GM21723 (cell line): ENCODE measurements around the gene HOXB6.

ENCODE experiments used
- ATAC-seq: cut with Tn5 transposase; IDR thresholded peaks from one replicate; pipeline ENCODE4 v1.9.1; 2021; ENCODE audit warnings: mild to moderate bottlenecking, moderate library complexity; ENCODE audit not compliant: unreplicated experiment

Gene HOXB6

GRCh38 chr17:48583708-48584222 lies 21.0 kb downstream of the HOXB6 start:
- ATAC-seq = no peak

DNA sequence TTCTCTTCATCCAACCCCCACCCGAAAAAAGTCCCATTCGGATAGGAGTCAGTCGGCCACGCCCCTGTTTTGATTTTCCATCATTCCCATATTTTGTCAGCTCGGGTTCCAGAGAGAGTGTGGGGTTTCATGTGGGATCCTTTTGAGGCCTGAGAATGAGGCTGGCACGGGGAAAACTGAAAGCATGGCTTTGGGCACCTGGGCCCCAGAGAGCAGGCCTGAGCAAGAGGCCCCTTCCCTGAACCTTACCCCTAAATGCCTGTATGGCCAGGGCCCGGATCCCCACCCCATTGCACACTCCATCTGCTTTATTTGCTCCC lies 22.1 kb downstream of the HOXB6 start:
- no peak for ATAC-seq

- no peak for ATAC-seq
Measured at GRCh38 chr17:48579760-48580554, 24.8 kb downstream of the HOXB6 start.

- ATAC-seq = no peak
Measured at GRCh38 chr17:48579471-48579759, 25.4 kb downstream of the HOXB6 start.

GRCh38 chr17:48578616-48579470 lies 25.9 kb downstream of the HOXB6 start:
- ATAC-seq = no peak

GRCh38 chr17:48577946-48578615 lies 26.7 kb downstream of the HOXB6 start, which contains the start of gene HOXB4:
Gene HOXB4 (minus strand): TSS chr17:48578350. CDS start chr17:48578319, 31 bp downstream.
- no peak for ATAC-seq

- no peak for ATAC-seq
Measured at GRCh38 chr17:48577330-48577945, 27.3 kb downstream of the HOXB6 start.

DNA sequence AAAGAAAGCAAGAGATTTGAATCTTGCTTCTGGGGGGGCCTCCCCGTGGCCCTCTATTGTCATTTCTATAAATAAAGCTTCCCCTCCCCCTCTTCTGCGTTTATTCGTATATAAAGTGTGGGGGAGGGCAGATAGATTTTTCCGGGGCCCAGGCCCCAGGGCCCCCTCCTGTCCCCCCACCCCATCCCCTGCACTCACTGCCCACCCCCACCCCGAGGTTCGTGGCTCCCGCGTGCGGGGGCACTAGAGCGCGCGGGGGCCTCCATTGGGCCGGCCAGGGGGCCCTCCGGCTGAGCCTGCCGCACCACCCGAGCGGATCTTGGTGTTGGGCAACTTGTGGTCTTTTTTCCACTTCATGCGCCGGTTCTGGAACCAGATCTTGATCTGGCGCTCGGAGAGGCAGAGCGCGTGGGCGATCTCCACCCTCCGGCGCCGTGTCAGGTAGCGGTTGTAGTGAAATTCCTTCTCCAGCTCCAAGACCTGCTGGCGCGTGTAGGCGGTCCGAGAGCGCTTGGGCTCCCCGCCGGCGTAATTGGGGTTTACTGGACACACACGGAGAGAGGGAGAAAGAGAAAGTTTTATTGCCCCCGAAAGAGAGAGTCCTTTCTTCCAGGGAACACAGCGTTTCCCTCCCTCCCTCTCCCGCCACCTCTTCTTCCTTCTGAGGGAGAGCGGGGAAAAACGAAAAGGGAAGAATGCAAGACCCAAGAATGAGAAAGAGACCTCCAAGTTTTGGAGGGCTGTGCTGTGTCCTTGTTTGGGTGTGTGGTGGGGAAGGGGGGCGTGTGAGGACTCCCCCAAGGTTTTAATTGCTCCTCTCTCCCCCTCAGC lies 28.1 kb downstream of the HOXB6 start:
- ATAC-seq = no peak

DNA sequence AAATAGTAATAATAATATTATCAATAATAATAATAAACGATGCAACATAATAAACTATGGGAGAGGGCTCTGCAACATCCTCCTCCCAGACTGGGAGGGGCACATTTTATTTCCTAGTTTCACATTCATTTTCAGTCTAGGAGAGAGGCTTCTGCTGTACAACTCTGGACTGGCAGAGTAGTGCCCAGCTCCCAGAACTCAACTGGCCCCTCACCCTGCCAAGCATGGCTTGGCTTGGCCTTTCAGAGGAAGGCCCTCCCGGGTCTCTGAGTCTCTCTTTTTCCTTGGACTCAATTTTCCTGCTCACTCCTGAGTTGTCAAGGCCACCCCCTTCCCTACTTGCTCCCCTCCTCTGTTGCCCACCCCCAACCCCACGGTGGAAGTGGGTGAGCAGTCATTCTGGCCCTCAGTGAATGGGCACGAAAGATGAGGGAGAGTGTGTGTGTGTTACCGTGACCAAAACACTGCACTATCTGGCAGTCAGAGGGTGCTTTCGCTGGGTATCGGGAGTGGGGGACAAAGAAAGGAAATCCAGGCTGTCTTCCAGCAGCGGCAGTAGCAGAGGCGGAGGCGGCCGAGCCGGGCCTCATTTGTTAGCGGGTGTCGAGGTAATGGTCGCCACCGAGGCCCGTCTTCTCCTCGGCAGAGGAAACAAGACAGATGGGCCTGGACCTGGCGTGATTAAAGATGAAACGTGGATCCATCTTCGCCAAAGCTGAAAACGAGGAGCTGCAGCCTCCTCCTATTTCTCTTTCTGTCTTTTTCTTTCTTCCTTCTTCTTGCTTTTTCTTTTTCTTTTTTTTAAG lies 28.9 kb downstream of the HOXB6 start:
- ATAC-seq = no peak

GRCh38 chr17:48575066-48575582 lies 29.7 kb downstream of the HOXB6 start:
- ATAC-seq = no peak

DNA sequence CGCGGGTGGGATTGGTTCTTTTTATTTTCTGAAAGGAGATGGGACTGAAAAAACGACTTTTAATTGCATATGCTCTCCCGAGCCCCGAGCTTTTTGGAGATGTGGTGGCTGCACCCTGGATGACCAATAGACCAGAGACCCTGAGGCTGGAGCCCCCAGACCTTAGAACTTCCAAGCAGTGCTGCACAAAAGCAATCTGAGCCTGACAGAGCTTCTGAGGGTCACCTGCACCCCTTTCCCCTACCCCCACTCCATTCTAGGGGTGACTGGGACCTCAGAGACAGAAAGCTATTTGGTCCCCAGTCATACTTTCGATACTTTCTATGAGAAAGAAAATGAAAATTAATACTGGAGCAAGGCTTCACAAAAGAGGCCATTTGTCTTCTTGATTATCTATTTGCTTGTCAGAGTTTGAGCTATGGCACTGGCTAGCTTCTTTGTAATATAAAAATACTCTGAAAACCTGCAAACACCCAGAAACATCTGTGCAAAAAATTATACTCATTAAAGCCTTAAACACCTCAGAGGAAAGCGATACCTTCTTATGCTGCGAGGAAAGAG lies 30.2 kb downstream of the HOXB6 start:
- no peak for ATAC-seq

DNA sequence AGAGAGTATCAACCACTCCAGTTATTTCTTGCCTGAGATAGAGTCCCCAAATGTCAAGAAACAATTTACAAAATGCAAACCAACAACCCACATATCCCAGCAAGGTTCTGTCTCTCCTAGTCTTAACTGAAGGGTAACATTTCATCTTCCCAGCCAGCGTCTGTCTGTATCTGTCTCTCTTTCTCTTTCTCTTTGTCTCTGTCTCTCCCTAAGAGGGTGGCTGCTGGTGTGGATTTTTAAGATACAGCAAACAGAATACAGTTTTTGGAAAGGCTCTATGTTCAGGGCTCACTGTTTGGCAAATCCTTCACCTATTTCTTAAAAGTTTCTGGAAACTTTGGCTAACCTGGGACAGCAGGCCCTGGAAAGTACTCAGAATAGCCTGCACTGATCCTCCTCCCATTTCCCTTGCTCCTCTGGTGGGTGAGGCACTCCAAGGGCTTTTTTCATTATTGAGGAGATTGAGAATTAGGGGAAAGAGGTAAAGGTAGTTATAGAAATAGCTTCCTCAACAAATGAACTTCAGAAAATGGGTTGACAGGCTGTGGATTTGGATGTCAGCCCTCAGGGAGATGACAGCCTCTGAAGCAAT lies 32.9 kb downstream of the HOXB6 start:
- no peak for ATAC-seq

GRCh38 chr17:48571024-48571818 lies 33.6 kb downstream of the HOXB6 start:
- ATAC-seq = no peak

DNA sequence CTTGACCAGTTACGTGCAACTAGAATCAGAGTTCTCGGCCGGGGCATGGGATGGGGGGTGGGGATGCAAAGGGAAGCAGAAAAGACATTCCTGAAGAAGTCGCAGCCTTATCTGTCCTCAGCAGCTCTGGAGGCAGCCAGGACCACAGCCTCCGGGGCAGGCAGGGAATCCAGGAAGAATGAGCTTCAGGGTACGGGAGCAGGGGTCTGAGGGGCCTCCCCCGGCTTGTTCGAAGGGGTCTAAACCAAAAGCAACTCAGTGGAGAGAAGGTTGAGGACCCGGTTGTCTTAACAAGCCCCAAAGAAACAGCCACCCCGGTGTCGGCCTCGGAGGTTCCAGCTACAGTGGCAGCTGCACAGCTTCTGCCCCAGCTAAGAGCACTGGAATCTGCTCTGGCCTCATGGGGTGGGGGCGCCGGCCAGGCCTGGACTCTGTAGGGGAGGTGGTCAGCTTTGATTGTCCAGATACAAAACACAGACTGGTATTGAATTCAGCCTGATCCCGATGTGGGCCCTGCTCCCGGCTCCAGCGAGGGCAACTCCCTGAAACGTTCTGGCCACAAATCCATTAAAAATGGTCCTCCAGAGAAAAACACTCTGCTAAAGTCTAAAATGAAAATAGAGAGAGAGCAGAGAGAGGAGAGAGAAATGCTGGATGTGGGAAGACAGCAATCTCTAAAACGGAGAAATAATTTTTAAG lies 34.3 kb downstream of the HOXB6 start:
- no peak for ATAC-seq

GRCh38 chr17:48569674-48570324 lies 35.0 kb downstream of the HOXB6 start:
- ATAC-seq = no peak

GRCh38 chr17:48569240-48569582 lies 35.6 kb downstream of the HOXB6 start:
- no peak for ATAC-seq
